GM10266 (cell line): ENCODE results near the gene UBR4.

Source experiments
- DNase-seq: peaks from one replicate; pipeline ENCODE4 v3.0.0; 2012; ENCODE audit errors: extremely low spot score
- TF ChIP-seq, protein P1 (sequence below): IDR thresholded peaks from 2 replicates; pipeline ENCODE4 v1.5.1; 2012; ENCODE audit warnings: mild to moderate bottlenecking, low read depth; ENCODE audit not compliant: control insufficient read depth, insufficient read depth; ENCODE audit errors: missing control alignments

The UBR4 gene

DNA sequence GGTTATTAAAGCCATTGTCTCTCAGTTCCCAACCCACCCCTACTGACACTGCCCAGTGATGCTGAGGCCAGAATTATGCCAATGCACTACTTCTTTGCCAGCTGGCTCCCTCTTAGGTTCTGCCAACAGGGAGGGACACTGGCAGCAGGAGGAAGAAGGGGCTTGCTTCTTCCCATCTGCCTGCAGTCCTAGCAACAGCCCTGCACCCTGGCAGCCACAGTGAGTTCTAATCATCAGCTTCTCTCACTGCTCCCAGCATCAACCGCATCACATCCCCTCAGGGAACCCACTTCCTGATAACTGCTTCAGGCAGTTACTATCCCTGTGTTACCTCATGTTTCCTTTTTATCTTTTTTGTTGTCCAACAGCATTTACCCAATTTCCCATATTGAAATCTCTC, 86.2 kb downstream of the UBR4 start:
- TF ChIP-seq, protein P1, sequence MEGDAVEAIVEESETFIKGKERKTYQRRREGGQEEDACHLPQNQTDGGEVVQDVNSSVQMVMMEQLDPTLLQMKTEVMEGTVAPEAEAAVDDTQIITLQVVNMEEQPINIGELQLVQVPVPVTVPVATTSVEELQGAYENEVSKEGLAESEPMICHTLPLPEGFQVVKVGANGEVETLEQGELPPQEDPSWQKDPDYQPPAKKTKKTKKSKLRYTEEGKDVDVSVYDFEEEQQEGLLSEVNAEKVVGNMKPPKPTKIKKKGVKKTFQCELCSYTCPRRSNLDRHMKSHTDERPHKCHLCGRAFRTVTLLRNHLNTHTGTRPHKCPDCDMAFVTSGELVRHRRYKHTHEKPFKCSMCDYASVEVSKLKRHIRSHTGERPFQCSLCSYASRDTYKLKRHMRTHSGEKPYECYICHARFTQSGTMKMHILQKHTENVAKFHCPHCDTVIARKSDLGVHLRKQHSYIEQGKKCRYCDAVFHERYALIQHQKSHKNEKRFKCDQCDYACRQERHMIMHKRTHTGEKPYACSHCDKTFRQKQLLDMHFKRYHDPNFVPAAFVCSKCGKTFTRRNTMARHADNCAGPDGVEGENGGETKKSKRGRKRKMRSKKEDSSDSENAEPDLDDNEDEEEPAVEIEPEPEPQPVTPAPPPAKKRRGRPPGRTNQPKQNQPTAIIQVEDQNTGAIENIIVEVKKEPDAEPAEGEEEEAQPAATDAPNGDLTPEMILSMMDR, result no peak
- peak; percentile 13 for DNase-seq

DNA sequence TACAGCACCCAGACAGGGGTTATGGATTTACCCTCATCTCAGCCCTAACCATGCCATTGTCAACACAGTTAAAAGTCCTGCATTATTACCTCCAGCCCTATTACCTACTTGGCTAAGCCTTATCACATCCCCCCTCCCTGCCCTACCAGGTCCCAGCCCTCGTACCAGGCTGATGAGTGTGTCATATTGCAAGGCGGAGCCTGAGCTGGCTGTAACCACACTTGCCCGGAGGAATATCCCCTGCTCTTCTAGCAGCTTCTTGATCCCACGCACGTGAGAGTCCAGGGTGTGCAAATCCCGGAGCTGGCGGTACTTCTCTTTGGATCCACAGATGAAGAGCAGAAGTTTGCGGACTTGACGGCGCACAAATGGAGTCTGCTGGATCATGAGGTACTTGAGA, 87.4 kb downstream of the UBR4 start:
- TF ChIP-seq, protein P1, result no peak
- no peak for DNase-seq

DNA sequence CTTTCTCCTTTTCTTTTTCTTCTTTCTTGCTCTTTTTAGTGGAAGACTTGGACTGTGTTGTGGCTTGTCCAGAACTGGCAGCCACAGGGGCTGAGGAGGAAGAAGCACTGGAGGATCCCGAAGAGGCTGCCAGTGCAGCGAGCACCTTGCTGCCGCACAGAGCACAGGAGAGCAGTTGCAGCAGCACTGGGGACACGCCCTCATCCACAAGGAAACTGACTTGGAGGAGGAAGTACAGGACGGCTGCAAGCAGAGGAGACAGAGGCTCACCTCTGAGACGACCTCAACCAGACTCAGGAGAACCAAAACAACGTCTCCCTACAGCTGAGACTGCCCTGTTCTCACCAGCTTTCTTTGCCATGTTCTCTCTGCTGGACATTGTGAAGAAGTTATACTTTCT, 88.9 kb downstream of the UBR4 start:
- TF ChIP-seq, protein P1, result no peak
- no peak for DNase-seq

GRCh38 chr1:19120070-19120469, 90.0 kb downstream of the UBR4 start:
- no peak for DNase-seq

GRCh38 chr1:19115082-19115808, 94.8 kb downstream of the UBR4 start:
- DNase-seq, result no peak
- TF ChIP-seq, protein P1, result no peak

More at GRCh38 chr1:19120070-19120469, 90.0 kb downstream of the UBR4 start:
- TF ChIP-seq, protein P1, result no peak

GRCh38 chr1:19113697-19114092, 96.4 kb downstream of the UBR4 start:
- TF ChIP-seq, protein P1, result peak; percentile 48
- DNase-seq, result peak; percentile 27

- no peak for DNase-seq
- TF ChIP-seq, protein P1, result no peak
Measured at GRCh38 chr1:19112891-19113696, 97.0 kb downstream of the UBR4 start.
